LNCaP clone FGC (cell line): ENCODE results near the gene KRT35.
"Not testable (repeated sequence)": the region's sequence is repeated elsewhere in the genome, so short reads cannot be mapped to it uniquely, and the experiment has no call there.

Experiments
- DNase-seq: peaks from one replicate; pipeline ENCODE4 v3.0.0-alpha.2; 2011; ENCODE audit warnings: low read depth
- H3K4me3 ChIP-seq: 2 replicates; pipeline ENCODE4 v1.5.1; 2011; ENCODE audit warnings: mild to moderate bottlenecking, low read depth, low read length, control low read depth
- TF ChIP-seq, protein P1 (sequence below): IDR thresholded peaks from 2 replicates; pipeline ENCODE4 v1.5.1; 2012; ENCODE audit warnings: mild to moderate bottlenecking; ENCODE audit not compliant: control insufficient read depth, insufficient read depth; ENCODE audit errors: extremely low read depth

KRT35 gene

DNA sequence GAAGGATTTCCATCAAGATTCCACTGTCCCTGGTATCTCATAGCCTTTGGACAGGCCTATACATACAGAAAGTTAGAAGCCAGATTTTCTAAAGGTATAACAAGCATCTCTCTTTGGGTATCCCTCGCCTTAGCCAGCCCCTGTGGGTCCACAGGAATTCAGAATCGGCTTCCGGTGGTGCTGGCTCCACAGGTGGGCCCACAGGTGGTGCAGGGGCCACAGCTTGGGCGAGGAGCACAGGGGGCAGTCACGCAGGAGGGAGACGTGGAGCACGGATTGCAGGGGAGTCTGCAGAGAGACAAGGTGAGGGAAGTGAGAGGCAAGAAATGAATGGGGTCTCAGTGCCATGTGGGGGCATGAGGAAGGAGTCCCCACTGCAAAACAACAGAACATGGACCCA, 43.7 kb downstream of the KRT35 start:
- H3K4me3 ChIP-seq, result no peak overlapping the region
- no peak for DNase-seq
- TF ChIP-seq, protein P1, sequence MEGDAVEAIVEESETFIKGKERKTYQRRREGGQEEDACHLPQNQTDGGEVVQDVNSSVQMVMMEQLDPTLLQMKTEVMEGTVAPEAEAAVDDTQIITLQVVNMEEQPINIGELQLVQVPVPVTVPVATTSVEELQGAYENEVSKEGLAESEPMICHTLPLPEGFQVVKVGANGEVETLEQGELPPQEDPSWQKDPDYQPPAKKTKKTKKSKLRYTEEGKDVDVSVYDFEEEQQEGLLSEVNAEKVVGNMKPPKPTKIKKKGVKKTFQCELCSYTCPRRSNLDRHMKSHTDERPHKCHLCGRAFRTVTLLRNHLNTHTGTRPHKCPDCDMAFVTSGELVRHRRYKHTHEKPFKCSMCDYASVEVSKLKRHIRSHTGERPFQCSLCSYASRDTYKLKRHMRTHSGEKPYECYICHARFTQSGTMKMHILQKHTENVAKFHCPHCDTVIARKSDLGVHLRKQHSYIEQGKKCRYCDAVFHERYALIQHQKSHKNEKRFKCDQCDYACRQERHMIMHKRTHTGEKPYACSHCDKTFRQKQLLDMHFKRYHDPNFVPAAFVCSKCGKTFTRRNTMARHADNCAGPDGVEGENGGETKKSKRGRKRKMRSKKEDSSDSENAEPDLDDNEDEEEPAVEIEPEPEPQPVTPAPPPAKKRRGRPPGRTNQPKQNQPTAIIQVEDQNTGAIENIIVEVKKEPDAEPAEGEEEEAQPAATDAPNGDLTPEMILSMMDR, result no peak

DNA sequence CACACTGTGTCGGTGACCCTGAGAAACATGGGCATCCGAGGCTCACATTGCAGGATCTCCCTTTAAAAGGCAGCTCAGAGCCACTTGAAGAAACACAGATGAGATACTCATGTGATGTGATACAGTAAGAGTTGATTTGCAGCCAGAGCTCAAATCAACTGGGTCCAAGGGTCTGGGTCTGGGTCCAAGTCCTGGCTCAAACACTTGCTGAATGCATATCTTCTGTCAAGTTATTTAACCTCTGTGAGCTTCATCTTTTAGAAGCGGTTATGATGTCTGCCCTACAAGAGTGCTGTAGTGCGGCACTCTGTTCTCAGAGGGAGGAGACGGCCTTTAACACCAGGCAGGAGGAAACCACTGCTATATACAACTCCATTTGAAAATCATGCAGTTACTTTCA, 46.5 kb downstream of the KRT35 start:
- no peak for DNase-seq
- no peak overlapping the region for H3K4me3 ChIP-seq
- TF ChIP-seq, protein P1, result no peak

DNA sequence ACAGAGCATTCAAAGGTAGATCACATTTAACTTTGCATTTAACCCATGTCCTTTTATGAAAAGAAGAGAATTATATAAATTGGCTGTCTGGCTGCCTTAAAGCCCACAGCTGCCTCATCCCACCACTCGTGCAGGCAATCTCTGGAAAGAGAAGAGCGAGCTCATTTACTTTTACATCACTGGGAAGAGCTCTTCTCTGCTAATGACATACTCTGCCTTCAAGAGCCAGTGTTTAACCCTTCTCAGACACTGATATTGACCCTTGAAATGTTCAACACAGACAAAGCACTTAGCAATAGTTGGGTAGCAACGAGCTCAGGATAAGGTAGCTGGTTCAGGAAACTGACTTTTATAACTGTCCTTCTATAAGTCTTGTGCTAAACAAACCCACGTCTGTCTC, 46.9 kb downstream of the KRT35 start:
- H3K4me3 ChIP-seq, result no peak overlapping the region
- TF ChIP-seq, protein P1, result no peak
- DNase-seq, result no peak

DNA sequence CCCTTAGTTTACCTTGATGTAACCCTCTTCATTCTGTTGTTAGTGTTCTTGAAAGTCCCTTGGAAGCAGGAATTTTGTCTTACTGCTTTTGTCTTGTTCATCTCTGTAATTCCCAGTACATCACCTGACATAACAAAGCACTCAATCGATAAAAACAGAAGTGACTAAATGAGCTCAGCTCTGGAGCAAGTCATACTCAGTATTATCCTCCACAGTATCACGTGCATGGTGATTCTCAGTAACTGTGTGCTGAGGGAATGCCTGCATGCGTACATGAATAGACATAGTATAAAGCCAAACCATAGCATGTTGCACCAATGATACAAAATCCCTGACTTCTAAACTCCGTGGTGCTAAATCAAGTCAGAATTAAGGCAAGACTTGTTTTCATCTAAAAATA, 47.4 kb downstream of the KRT35 start:
- no peak for DNase-seq
- TF ChIP-seq, protein P1, result no peak
- no peak overlapping the region for H3K4me3 ChIP-seq

DNA sequence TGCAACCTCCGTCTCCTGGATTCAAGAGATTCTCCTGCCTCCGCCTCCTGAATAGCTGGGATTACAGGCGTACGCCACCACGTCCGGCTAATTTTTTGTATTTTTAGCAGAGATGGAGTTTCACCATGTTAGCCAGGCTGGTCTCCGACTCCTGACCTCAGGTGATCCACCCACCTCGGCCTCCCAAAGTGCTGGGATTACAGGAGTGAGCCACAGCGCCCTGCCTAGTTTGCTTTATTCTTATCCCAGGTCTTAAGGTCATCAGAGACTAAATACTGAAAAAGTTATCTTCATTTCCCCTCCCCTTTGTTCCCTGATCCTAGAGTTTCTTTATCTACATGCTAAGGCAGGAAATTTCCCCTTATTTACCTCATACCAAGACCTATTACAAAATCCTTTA, 50.6 kb downstream of the KRT35 start:
- not testable (repeated sequence) for DNase-seq, H3K4me3 ChIP-seq

DNA sequence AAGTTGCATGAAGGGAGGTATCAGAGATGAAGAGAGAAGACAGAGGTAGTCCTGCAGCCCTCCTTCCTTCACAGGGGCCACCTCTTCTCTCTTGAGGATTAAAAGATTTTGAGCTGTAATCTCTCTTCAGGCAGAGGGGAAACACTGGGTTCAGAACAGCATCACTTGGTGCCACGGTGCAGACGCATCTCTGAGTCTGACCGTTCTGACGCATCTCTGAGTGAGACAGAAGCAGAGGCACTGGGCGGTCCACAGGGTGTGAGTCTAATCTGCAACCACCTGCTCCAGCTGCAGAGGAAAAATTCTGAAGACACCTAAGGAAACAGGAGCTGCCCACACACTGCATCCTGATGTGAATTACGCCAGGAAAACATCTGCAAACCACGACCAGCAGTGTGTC, 51.3 kb downstream of the KRT35 start:
- TF ChIP-seq, protein P1, result no peak
- H3K4me3 ChIP-seq, result no peak overlapping the region
- DNase-seq, result no peak

DNA sequence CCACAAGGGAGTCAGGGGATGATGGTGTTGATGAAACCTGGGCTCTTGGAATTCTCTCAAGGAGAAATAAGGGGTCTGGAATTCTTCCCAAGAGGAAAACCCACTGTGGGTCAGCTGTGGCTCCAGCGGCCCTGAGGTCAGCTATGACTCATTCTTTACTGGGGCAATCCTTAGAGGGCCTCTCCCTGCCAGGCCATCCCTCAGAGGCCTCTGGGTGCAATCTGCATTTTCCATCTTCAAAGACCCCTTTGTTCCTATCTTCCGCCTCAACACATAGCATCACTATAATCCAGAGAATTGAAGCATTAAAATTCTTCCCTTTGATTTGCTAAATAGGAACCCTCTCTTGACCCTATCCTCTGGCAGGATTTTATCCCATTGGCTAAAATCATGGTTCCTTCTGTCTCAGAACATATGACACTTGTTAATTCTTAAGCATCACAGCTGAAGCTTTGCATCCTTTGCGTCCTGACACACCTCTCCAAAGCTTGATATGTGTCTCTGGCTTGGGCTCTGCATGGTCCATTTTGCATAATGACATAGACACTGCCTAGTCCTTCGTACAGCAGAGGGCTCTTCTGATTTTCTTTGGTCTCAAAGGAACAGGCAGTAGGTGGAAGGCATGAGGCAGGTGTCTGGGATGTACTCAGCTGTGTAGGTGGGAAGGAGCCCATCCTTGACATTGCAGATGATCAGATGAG, 52.2 kb downstream of the KRT35 start:
- DNase-seq, result no peak
- TF ChIP-seq, protein P1, result no peak

More for the DNA sequence above, 52.2 kb downstream of the KRT35 start:
- H3K4me3 ChIP-seq, result no peak overlapping the region
